ENCODE measurements around the gene FAM131A. TPM values are rescaled to one million over a fixed set of nuclear protein-coding genes. Genes with fewer than 3 reads are reported as not detected.

Gene FAM131A
- total RNA-seq, 1 donor from 2014 or later: 14.0 TPM

DNA sequence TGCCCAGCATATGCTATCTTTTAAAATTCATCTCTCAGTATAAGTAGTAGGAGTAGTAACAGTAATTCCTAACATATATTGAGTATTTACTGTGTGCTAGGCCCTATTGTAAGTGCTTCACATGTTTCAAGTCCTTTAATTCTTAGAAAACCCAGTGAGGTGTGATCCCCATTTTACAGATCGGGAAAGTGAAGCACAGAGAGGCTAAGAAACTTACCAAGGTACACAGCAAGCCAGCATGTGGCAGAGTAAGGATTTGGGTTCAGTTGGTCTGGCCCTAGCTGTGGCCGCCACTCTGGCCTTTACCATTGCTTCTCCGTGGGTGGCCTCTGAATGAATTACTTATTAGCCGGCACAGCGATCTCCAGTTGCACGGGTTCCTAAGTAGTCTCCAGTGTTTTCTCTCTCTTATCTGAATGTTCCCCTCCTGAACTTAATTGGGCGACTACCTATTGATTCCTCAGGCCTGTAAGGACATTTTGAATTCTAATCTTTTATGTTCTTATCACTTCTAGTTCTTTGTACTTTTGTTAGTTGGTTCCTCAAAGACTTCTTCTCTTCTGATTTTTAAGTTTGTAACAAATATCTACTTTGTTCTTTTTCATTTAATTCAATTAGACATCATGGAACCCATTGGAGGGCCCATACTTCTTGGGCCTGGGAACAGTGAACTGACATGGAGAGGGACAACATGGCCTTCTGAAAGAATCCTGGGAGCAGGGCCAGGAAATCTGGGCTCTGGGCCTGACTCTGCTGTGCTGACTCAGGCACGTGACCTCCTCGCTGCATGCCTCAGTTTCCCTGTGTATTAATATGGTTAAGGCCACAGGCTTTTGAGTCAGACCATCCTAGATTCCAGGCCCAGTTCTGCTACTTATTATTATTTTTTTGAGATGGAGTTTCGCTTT lies 12.4 kb downstream of the FAM131A start:
- no peak for TF ChIP-seq CTCF (IDR thresholded peaks at IDR 0.05; ENCODE audit: insufficient read depth, low read length, poor library complexity, severe bottlenecking)
- Histone ChIP-seq H3K36me3 (ENCODE audit: control insufficient read depth, insufficient read depth, low read length) (peaks cover 2% of the 10 kb centered on the region), H3K4me3 (ENCODE audit: low read depth, low read length) (no peak overlapping the region), H3K27me3 (ENCODE audit: control insufficient read depth, insufficient read depth, low read length) (no peaks in the 10 kb centered on the region)
- no peak for DNase-seq (ENCODE audit: low read depth)

- Histone ChIP-seq H3K36me3 (ENCODE audit: control insufficient read depth, insufficient read depth, low read length) (peaks cover 1% of the 10 kb centered on the region), H3K4me3 (ENCODE audit: low read depth, low read length) (no peak overlapping the region), H3K27me3 (ENCODE audit: control insufficient read depth, insufficient read depth, low read length) (no peaks in the 10 kb centered on the region)
- no peak for TF ChIP-seq CTCF (IDR thresholded peaks at IDR 0.05; ENCODE audit: insufficient read depth, low read length, poor library complexity, severe bottlenecking)
- DNase-seq (ENCODE audit: low read depth): no peak
Observed at GRCh38 chr3:184350618-184351017, 13.2 kb downstream of the FAM131A start.

DNA sequence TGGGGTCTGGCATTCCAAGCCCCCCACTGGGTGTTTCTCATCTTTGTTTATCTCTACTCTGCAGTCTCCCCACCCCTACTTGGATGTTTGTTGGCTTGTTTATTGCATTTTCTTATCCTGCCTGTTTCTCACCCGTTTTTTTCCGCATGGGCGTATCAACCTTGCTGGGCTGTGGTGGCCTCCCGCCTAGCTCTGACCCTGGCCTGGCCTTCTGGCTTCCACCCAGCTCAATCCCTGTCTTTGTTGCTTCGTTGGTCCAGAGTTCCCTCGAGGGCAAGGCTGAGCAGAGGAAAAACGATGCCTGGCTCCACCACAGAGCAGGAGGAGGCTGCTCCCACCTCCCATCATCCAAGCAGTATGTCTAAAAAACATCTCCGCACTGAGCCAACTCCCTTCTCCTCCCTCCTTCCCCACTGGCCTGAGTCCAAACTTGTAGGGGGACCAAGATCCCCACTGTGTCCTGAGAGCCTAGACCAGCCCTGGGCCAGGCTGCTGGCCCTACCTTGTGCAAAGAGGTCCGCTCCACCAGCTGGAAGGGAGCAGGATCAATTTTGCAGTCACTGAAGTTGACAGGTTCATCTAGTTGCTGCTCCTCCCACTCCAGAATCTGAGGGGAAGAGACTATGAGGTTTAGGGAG lies 14.2 kb downstream of the FAM131A start:
- no peaks in the 10 kb centered on the region for H3K27me3 ChIP-seq (ENCODE audit: control insufficient read depth, insufficient read depth, low read length)
- no peak for TF ChIP-seq CTCF (IDR thresholded peaks at IDR 0.05; ENCODE audit: insufficient read depth, low read length, poor library complexity, severe bottlenecking)
- DNase-seq (ENCODE audit: low read depth): no peak
- peaks cover 1% of the 10 kb centered on the region for H3K36me3 ChIP-seq (ENCODE audit: control insufficient read depth, insufficient read depth, low read length)
- no peak overlapping the region for H3K4me3 ChIP-seq (ENCODE audit: low read depth, low read length)

- Histone ChIP-seq H3K27me3 (ENCODE audit: control insufficient read depth, insufficient read depth, low read length) (no peaks in the 10 kb centered on the region), H3K36me3 (ENCODE audit: control insufficient read depth, insufficient read depth, low read length) (peaks cover 1% of the 10 kb centered on the region), H3K4me3 (ENCODE audit: low read depth, low read length) (no peak overlapping the region)
- TF ChIP-seq CTCF (IDR thresholded peaks at IDR 0.05; ENCODE audit: insufficient read depth, low read length, poor library complexity, severe bottlenecking): no peak
- DNase-seq (ENCODE audit: low read depth): no peak
Observed at GRCh38 chr3:184352149-184352785, 14.9 kb downstream of the FAM131A start.

DNA sequence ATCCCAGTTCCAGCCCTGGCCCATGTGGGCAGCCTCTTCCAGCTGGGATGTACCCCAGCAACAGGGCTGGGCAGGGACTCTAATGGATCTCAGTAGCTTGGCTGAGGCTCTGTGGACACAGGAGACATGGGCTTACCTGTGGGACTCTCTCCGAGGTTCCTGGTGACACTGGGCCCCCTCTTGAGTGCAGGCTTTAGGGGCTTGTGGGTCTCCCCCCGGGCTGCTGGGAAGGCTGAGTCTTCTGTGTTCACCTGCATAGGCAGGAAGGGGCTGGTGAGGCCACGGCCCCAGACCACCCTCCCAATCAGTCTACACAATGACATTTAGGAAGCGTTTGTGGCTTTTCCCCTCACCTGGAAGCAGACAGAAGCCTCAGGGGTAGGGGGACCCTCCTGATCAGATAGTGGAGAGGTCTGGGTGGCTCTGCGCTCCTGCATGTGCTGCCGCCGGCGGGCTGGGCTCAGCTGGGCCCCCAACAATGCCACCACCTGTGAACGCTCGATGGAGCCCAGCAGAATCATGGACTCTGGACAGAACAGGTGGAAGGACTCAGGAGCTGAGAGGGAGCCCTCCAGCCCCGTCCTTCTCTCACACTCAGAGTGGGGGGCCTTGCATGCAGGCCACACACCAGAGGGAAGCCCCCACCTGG lies 15.6 kb downstream of the FAM131A start:
- peaks cover 1% of the 10 kb centered on the region for H3K36me3 ChIP-seq (ENCODE audit: control insufficient read depth, insufficient read depth, low read length)
- H3K4me3 ChIP-seq (ENCODE audit: low read depth, low read length): no peak overlapping the region
- DNase-seq (ENCODE audit: low read depth): no peak
- no peaks in the 10 kb centered on the region for H3K27me3 ChIP-seq (ENCODE audit: control insufficient read depth, insufficient read depth, low read length)
- no peak for TF ChIP-seq CTCF (IDR thresholded peaks at IDR 0.05; ENCODE audit: insufficient read depth, low read length, poor library complexity, severe bottlenecking)

All from kidney epithelial cell (primary cell).